ENCODE data around the gene PRKCE.

Gene PRKCE

GRCh38 chr2:45897842-45898241, 246.4 kb downstream of the PRKCE start:
- no peak overlapping the region for H3K27ac Mint-ChIP-seq
- TF ChIP-seq CTCF (IDR thresholded peaks at IDR 0.05; ENCODE audit: unreplicated experiment in 3 of 3) = no peak
- no peaks in the 10 kb centered on the region for H3K36me3 Mint-ChIP-seq (ENCODE audit: low read depth)
- H3K9me3 Mint-ChIP-seq = no peaks in the 10 kb centered on the region
- H3K4me3 Mint-ChIP-seq = no peak overlapping the region
- H3K4me1 Mint-ChIP-seq = peaks cover 34% of the 10 kb centered on the region
- H3K27me3 Mint-ChIP-seq (ENCODE audit: low read depth) = peaks cover 31% of the 10 kb centered on the region

GRCh38 chr2:45898819-45899218, 247.3 kb downstream of the PRKCE start:
- Mint-ChIP-seq H3K4me1 (peaks cover 33% of the 10 kb centered on the region), H3K4me3 (no peak overlapping the region), H3K27ac (peak overlapping the region in 1 of 3 experiments; percentile 3), H3K27me3 (ENCODE audit: low read depth) (peaks cover 28% of the 10 kb centered on the region), H3K9me3 (no peaks in the 10 kb centered on the region), H3K36me3 (ENCODE audit: low read depth) (no peaks in the 10 kb centered on the region)
- no peak for TF ChIP-seq CTCF (IDR thresholded peaks at IDR 0.05; ENCODE audit: unreplicated experiment in 3 of 3)

GRCh38 chr2:45899926-45900325, 248.5 kb downstream of the PRKCE start:
- Mint-ChIP-seq H3K36me3 (ENCODE audit: low read depth) (no peaks in the 10 kb centered on the region), H3K4me1 (peaks cover 40% of the 10 kb centered on the region), H3K27ac (no peak overlapping the region), H3K4me3 (no peak overlapping the region), H3K9me3 (no peaks in the 10 kb centered on the region), H3K27me3 (ENCODE audit: low read depth) (peaks cover 32% of the 10 kb centered on the region)
- TF ChIP-seq CTCF (IDR thresholded peaks at IDR 0.05; ENCODE audit: unreplicated experiment in 3 of 3) = no peak

GRCh38 chr2:45901468-45902032, 250.1 kb downstream of the PRKCE start:
- H3K36me3 Mint-ChIP-seq (ENCODE audit: low read depth) = no peaks in the 10 kb centered on the region
- H3K4me3 Mint-ChIP-seq = no peak overlapping the region
- H3K4me1 Mint-ChIP-seq = peaks cover 33% of the 10 kb centered on the region
- H3K27me3 Mint-ChIP-seq (ENCODE audit: low read depth) = peaks cover 26% of the 10 kb centered on the region
- TF ChIP-seq CTCF (IDR thresholded peaks at IDR 0.05; ENCODE audit: unreplicated experiment in 3 of 3) = no peak
- no peaks in the 10 kb centered on the region for H3K9me3 Mint-ChIP-seq
- H3K27ac Mint-ChIP-seq = peak overlapping the region in 1 of 3 experiments; percentile 61

DNA sequence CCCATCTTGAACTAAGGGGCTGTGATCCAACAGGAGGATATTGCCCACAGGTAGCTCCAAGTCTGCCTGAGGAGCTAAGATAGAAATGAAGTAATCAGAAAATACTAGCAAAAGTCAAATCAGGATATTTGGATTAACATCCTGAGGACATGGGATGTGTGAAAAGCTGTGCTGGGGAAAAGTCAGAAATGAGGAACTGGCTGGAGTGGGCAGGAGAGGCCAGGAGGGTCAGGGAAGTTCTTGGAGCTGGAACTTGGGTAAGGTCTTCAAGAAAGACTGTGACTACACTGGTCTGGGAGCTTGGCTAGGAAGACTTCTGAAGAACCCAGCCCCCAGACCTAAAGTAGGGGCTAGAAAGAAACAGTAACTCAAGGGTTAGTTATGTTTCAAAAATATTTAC, 250.9 kb downstream of the PRKCE start:
- no peaks in the 10 kb centered on the region for H3K9me3 Mint-ChIP-seq
- H3K36me3 Mint-ChIP-seq (ENCODE audit: low read depth) = no peaks in the 10 kb centered on the region
- no peak overlapping the region for H3K4me3 Mint-ChIP-seq
- TF ChIP-seq CTCF (IDR thresholded peaks at IDR 0.05; ENCODE audit: unreplicated experiment in 3 of 3) = no peak
- H3K27me3 Mint-ChIP-seq (ENCODE audit: low read depth) = peaks cover 30% of the 10 kb centered on the region
- peak overlapping the region in 2 of 3 experiments; percentile 12 to 28 for H3K27ac Mint-ChIP-seq
- H3K4me1 Mint-ChIP-seq = peaks cover 32% of the 10 kb centered on the region

DNA sequence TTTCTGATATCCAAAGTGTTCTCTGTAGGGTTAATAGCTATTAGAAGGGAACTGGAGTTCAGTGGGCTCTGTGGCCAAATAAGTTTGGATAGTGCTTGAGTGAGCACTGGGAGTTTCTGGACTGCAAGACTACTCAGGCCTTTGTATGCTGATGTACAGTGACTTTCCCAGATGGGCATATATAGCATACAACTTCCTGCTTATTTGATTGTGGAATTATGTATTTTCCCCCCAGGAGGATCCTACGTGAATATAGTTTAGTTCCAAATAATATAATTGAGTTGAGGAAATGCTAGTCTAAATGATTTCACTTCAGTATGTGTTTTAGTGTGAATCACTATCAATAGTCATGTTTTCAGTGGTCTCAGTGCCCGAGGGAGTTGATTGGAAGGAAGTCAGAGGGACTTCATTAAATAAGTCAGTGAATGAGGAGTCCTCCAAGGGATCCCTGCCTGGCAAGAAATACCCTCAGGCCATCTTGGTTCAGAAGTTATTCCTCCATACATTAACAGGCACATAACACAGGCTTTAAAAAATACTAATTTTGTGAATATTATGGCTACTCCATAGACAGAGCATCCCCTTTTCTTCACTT, 251.4 kb downstream of the PRKCE start:
- Mint-ChIP-seq H3K4me3 (no peak overlapping the region), H3K4me1 (peaks cover 27% of the 10 kb centered on the region), H3K36me3 (ENCODE audit: low read depth) (no peaks in the 10 kb centered on the region), H3K27ac (peak overlapping the region in 1 of 3 experiments; percentile 12), H3K27me3 (ENCODE audit: low read depth) (peaks cover 31% of the 10 kb centered on the region), H3K9me3 (no peaks in the 10 kb centered on the region)
- TF ChIP-seq CTCF (IDR thresholded peaks at IDR 0.05; ENCODE audit: unreplicated experiment in 3 of 3) = no peak

Data from nephron (organoid).